Esophagus squamous epithelium (tissue), 4 donors: ENCODE data around the gene KAT6B.

ENCODE experiments used
- POLR2A ChIP-seq, 4 donors: fragments of 450-650 bp; IDR thresholded peaks; one replicate each; pipeline ENCODE4 v1.6.1; 2017; ENCODE audit warnings: antibody characterized with exemption in 4 of 4, mild to moderate bottlenecking in 4 of 4, moderate library complexity in 3 of 4
- TF ChIP-seq, protein P1 (sequence below), 6 experiments: fragments of 450-650 bp in 4 of 6; fragments of 200-600 bp in 2 of 6; sonication (generic) in 2 of 6; IDR thresholded peaks; one replicate each; pipeline ENCODE4 v1.5.1; 2016 to 2019; ENCODE audit warnings: antibody characterized with exemption in 6 of 6, mild to moderate bottlenecking in 4 of 6, moderate library complexity in 4 of 6

DNA sequence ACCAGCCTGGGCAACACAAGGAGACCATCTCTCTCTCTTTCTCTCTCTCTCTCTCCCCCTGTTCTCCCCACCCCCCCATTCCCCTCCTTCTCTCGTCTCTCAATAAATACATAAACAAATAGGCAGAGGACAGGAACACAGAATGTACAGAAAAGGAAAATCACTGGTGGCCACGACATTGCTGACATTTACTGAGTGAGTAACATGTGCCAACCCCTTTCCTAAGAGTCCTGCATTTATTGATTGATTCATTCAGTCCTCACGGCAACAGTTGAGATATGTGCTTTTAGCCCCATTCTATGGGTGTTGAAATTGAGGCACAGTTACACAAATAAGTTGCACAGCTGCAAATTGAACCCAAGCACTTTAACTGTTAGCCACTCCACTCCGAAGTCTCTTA is 170.8 kb downstream of the KAT6B start:
- TF ChIP-seq, protein P1, sequence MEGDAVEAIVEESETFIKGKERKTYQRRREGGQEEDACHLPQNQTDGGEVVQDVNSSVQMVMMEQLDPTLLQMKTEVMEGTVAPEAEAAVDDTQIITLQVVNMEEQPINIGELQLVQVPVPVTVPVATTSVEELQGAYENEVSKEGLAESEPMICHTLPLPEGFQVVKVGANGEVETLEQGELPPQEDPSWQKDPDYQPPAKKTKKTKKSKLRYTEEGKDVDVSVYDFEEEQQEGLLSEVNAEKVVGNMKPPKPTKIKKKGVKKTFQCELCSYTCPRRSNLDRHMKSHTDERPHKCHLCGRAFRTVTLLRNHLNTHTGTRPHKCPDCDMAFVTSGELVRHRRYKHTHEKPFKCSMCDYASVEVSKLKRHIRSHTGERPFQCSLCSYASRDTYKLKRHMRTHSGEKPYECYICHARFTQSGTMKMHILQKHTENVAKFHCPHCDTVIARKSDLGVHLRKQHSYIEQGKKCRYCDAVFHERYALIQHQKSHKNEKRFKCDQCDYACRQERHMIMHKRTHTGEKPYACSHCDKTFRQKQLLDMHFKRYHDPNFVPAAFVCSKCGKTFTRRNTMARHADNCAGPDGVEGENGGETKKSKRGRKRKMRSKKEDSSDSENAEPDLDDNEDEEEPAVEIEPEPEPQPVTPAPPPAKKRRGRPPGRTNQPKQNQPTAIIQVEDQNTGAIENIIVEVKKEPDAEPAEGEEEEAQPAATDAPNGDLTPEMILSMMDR (IDR thresholded peaks at IDR 0.05), result no peak
- no peak for TF ChIP-seq POLR2A (IDR thresholded peaks at IDR 0.05)
